Measurements from ENCODE around the gene MEIS3.
"Not testable (repeated sequence)": the region's sequence is repeated elsewhere in the genome, so short reads cannot be mapped to it uniquely, and the experiment has no call there.

The MEIS3 gene

DNA sequence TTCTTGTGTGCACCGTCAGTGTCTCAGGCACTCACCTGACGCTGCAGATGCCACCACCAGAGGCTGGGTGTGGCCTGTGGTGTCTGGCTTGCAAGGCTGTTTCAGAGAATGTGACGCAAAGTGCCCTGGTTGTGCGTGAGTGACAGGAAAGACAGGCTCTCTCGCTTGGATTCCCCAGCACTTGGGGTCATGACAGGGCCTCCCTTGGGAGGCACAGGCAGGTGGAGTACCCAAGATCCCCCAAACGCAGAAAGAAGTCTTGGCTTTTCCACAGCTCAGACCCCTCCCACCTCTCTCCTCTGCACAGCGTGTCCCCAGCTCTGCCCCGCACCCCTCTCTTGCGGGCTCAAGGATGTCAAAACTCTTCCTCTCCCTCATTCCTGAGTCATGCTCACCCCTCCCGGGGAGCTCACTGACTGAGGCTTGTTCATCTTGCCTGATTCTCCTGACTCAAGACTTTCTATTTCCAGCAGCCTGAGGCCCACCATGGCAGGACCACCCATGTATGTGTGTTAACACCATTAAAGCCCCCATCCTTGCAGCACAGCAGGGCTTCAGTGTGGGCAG lies 49.2 kb downstream of the MEIS3 start:
- no peak for DNase-seq (ENCODE audit: extremely low read depth in 1 of 2, low read depth in 1 of 2)

DNA sequence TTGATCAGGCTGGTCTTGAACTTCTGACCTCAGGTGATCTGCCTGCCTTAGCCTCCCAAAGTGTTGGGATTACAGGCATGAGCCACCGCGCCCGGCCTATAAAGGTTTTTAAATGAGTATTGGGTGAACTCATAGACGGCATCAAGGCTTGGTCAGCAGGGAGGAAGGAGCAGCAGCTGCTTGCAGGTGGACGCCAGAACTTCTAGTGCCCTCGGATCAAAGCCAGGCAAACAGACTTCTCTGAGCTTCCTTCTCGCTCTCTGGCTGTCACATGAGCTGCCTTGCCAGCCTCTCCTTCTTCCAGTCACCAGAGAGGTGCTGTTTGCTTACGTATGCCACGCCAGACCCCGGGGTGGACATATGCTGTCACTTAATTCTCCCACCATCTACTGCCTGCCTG lies 53.9 kb downstream of the MEIS3 start:
- not testable (repeated sequence) for DNase-seq (ENCODE audit: extremely low read depth in 1 of 2, low read depth in 1 of 2)

DNA sequence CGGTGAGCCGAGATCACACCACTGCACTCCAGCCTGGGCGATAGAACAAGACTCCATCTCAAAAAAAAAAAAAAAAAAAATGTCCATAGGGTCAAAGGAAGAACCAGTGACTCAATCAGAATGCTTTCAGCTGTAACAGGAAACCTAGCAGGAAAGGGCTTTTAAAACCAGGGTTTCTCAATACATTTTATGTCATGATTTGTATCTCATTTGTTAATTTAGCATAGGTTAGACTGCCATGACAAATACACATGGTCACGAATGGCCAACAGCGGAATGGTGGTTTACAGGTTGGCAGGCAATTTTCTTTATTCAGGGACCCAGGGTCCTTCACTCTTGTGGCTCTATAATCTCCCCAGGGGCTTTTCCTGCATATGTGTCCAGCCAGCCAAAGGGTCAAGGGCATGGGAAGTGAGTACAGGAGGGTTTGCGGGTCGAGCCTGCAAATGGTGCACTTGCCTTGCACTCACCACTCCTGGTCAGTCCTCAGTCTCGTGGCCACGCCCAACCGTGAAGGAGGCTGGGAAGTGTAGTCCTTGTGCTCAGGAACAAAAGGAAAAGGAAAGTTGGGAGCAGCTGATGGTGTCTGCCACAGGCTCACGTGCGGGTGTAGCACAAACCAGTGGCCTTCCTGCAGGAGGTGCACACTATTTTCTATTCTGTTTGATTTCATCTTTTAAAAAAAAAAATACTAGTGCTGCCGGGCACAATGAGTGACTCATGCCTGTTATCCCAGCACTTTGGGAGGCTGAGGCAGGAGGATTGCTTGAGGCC lies 55.4 kb downstream of the MEIS3 start:
- DNase-seq (ENCODE audit: extremely low read depth in 1 of 2, low read depth in 1 of 2): no peak

DNA sequence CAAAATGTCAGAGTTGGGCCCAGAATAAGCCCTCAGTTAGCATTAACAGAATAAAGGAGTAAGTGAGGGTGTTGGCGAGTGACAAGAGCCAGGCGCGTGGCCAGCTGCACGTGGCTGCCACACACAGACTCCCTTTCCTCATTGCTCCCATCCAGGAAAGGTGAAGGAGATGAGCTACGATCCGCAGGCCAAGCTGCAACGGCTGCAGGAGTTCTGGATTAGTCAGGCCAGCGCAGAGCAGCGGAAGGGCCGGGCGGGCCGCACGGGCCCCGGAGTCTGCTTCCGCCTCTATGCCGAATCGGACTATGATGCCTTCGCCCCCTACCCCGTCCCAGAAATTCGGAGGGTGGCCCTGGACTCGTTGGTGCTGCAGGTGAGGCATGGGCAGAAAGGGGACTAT lies 57.0 kb downstream of the MEIS3 start:
- no peak for DNase-seq (ENCODE audit: extremely low read depth in 1 of 2, low read depth in 1 of 2)

DNA sequence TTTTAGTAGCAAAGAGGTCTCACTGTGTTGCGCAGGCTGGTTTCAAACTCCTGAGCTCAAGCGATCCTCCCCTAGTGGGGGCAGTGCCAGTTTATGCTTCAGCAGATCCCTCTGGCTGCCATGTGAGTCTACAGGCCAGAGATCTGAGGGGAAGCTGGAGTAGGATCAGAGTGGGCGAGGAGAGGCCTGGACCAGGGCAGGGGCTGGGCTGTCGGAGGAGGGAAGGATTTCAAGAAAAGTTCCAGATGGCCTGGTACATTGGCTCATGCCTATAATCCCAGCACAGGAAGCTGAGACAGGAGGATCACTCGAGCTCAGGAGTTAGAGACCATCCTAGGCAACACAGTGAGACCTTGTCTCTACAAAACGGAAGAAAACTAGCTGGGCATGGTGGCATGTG lies 60.4 kb downstream of the MEIS3 start:
- no peak for DNase-seq (ENCODE audit: extremely low read depth in 1 of 2, low read depth in 1 of 2)

DNA sequence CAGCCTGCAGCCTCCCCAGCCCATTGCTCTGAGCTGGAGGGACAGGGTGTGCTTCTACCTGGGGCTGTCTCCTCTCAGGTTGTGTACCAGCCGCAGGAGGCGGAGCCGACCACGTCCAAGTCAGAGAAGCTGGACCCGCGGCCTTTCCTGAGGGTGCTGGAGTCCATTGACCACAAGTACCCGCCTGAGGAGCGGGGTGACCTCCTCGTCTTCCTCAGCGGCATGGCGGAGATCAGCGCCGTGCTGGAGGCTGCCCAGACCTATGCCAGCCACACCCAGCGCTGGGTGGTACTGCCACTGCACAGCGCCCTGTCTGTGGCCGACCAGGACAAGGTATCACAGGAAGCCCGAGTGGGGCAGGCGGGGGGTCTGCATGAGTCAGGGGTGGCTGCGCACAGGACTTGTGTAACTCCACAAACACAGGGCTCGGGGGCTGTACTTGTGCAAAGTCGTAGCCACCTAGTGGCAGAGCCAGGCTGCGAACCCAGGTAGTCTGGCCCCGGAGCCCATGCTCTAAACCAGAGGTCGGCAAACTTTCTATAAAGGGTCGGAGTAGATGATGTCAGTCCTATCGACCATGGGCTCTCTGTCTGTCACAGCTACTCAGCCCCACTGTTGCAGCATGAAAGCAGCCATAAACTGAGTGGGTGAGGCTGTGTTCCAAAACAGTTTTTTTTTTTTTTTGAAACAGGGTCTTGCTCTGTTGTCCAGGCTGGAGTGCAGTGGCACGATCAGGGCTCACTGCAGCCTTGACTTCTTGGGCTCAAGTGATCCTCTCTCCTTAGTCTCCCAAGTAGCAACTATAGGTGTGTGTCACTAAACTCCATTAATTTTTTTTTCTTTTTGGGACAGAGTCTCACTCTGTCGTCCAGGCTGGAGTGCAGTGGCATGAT lies 61.3 kb downstream of the MEIS3 start:
- no peak for DNase-seq (ENCODE audit: extremely low read depth in 1 of 2, low read depth in 1 of 2)

DNA sequence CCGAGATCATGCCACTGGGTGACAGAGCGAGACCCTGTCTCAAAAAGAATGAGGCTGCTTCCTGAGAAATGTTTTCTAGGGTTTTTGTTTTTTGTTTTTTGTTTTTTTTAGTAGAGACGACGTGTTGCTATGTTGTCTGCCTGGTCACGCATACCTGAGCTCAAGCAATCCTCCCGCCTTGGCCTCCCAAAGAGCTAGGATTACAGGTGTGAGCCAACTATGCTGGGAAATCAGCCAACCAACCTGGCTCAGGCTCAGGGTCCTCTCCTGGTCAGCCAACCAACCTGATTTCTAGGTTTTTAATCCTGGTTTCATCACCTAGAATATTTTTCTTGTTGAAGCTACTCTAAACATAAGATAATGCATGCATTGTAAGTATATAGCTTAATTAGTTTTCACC lies 62.4 kb downstream of the MEIS3 start:
- DNase-seq (ENCODE audit: extremely low read depth in 1 of 2, low read depth in 1 of 2): no peak

DNA sequence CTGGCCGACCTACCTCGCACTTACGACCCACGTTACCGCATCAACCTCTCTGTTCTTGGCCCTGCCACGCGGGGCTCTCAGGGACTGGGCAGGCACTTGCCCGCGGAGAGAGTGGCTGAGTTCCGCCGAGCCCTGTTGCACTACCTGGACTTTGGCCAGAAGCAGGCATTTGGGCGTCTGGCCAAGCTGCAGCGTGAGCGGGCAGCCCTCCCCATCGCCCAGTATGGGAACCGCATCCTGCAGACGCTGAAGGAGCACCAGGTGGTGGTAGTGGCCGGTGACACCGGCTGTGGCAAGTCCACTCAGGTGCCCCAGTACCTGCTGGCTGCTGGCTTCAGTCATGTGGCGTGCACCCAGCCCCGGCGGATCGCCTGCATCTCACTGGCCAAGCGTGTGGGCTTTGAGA lies 66.0 kb downstream of the MEIS3 start:
- no peak for DNase-seq (ENCODE audit: extremely low read depth in 1 of 2, low read depth in 1 of 2)
